Measurements from ENCODE around the gene MATK. TPM values are rescaled to one million over a fixed set of nuclear protein-coding genes. Genes with fewer than 3 reads are reported as not detected.

MATK gene
- total RNA-seq, 2 experiments from 2014 or later = 9.1 to 9.4 TPM

GRCh38 chr19:3765121-3765520 is 21.1 kb downstream of the MATK start:
- ChIA-PET CTCF (interaction anchor here (4.9 kb wide), 1 partner anchor 57 kb away, joined by 35 read pairs; no protein-coding TSS in a partner anchor), POLR2A (interaction anchor here (0.7 kb wide), 1 partner anchor 13 kb away, joined by 3 read pairs; no protein-coding TSS in a partner anchor)
- no peak for ATAC-seq (ENCODE audit: poor library complexity)
- H3K4me3 Mint-ChIP-seq = no peak overlapping the region
- H3K27ac Mint-ChIP-seq = no peak overlapping the region
- Histone ChIP-seq H3K4me3 (ENCODE audit: low read length) (no peak overlapping the region), H3K27ac (ENCODE audit: low read depth in 1 of 2, low read length in 2 of 2) (no peak overlapping the region), H3K9me3 (ENCODE audit: control insufficient read depth in 1 of 2, insufficient read depth in 1 of 2, low read length in 2 of 2) (no peaks in the 10 kb centered on the region), H3K27me3 (ENCODE audit: control insufficient read depth in 1 of 2, insufficient read depth in 2 of 2, low read length in 2 of 2) (no peaks in the 10 kb centered on the region), H3K4me1 (ENCODE audit: insufficient read depth, low read length) (peaks cover 48% of the 10 kb centered on the region), H3K36me3 (ENCODE audit: insufficient read depth, low read length) (peaks cover 38% of the 10 kb centered on the region)
- no peak for DNase-seq
- H3K9me3 Mint-ChIP-seq = no peaks in the 10 kb centered on the region
- no peaks in the 10 kb centered on the region for H3K27me3 Mint-ChIP-seq
- TF ChIP-seq, protein P1, sequence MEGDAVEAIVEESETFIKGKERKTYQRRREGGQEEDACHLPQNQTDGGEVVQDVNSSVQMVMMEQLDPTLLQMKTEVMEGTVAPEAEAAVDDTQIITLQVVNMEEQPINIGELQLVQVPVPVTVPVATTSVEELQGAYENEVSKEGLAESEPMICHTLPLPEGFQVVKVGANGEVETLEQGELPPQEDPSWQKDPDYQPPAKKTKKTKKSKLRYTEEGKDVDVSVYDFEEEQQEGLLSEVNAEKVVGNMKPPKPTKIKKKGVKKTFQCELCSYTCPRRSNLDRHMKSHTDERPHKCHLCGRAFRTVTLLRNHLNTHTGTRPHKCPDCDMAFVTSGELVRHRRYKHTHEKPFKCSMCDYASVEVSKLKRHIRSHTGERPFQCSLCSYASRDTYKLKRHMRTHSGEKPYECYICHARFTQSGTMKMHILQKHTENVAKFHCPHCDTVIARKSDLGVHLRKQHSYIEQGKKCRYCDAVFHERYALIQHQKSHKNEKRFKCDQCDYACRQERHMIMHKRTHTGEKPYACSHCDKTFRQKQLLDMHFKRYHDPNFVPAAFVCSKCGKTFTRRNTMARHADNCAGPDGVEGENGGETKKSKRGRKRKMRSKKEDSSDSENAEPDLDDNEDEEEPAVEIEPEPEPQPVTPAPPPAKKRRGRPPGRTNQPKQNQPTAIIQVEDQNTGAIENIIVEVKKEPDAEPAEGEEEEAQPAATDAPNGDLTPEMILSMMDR (IDR thresholded peaks at IDR 0.05) = no peak
- peaks cover 50% of the 10 kb centered on the region for H3K36me3 Mint-ChIP-seq (ENCODE audit: low read depth)
- intact Hi-C loops (cut with DNase I, micrococcal nuclease) = loop anchor here in 1 of 2 experiments (2.0 to 10.0 kb wide), 2 partner anchors 258 to 330 kb away; partner anchors contain the start of gene FZR1
- peaks cover 33% of the 10 kb centered on the region for H3K4me1 Mint-ChIP-seq (ENCODE audit: low read depth)

GRCh38 chr19:3762501-3763459 is 23.4 kb downstream of the MATK start, which contains the start of gene MRPL54:
Gene MRPL54, plus strand, starts transcription at chr19:3762682. Its CDS starts 19 bp downstream, at chr19:3762701.
- H3K4me1 Mint-ChIP-seq (ENCODE audit: low read depth) = peaks cover 33% of the 10 kb centered on the region
- no peaks in the 10 kb centered on the region for H3K9me3 ChIP-seq (ENCODE audit: control insufficient read depth in 1 of 2, insufficient read depth in 1 of 2, low read length in 2 of 2)
- peaks cover 70% of the 10 kb centered on the region for H3K4me1 ChIP-seq (ENCODE audit: insufficient read depth, low read length)
- peak within 1 kb of the TSS; percentile 97 for H3K4me3 Mint-ChIP-seq
- peaks cover 42% of the 10 kb centered on the region for H3K36me3 Mint-ChIP-seq (ENCODE audit: low read depth)
- H3K36me3 ChIP-seq (ENCODE audit: insufficient read depth, low read length) = peaks cover 44% of the 10 kb centered on the region
- DNase-seq (peak; percentile 98 to 100 (median 99)), ATAC-seq (ENCODE audit: poor library complexity) (peak; percentile 81)
- no peaks in the 10 kb centered on the region for H3K27me3 Mint-ChIP-seq
- H3K4me3 ChIP-seq (ENCODE audit: low read length) = peak within 1 kb of the TSS; percentile 99
- intact Hi-C loops (cut with DNase I, micrococcal nuclease) = loop anchor here (2.0 to 10.0 kb wide), 5 partner anchors 35 to 328 kb away; partner anchors contain the start of genes EEF2 (in 2 of the 2) and PIP5K1C (in 1 of the 2)
- H3K27me3 ChIP-seq (ENCODE audit: control insufficient read depth in 1 of 2, insufficient read depth in 2 of 2, low read length in 2 of 2) = no peaks in the 10 kb centered on the region
- H3K9me3 Mint-ChIP-seq = no peaks in the 10 kb centered on the region
- ChIA-PET POLR2A (interaction anchor here (0.6 to 4.7 kb wide), 60 partner anchors 9 to 1957 kb away, joined by 3 to 60 read pairs (median 4); partner anchors contain the start of genes CATSPERD, DAPK3, EEF2 and GADD45B), CTCF (interaction anchor here (0.7 to 4.9 kb wide), 8 partner anchors 41 to 484 kb away, joined by 3 to 35 read pairs (median 4); partner anchors contain the start of gene YJU2)
- peak within 1 kb of the TSS; percentile 99 to 100 for H3K27ac ChIP-seq (ENCODE audit: low read depth in 1 of 2, low read length in 2 of 2)
- H3K27ac Mint-ChIP-seq = peak within 1 kb of the TSS; percentile 100
- TF ChIP-seq, protein P1 (IDR thresholded peaks at IDR 0.05) = no peak

GRCh38 chr19:3762130-3762473 is 24.1 kb downstream of the MATK start:
- peaks cover 33% of the 10 kb centered on the region for H3K4me1 Mint-ChIP-seq (ENCODE audit: low read depth)

More at GRCh38 chr19:3762130-3762473, 24.1 kb downstream of the MATK start:
- intact Hi-C loops (cut with DNase I, micrococcal nuclease) = loop anchor here (2.0 to 10.0 kb wide), 5 partner anchors 35 to 327 kb away; partner anchors contain the start of genes EEF2 (in 2 of the 2) and PIP5K1C (in 1 of the 2)
- peak overlapping the region; percentile 97 for H3K4me3 Mint-ChIP-seq
- TF ChIP-seq, protein P1 (IDR thresholded peaks at IDR 0.05) = no peak
- Histone ChIP-seq H3K4me3 (ENCODE audit: low read length) (peak overlapping the region; percentile 83), H3K4me1 (ENCODE audit: insufficient read depth, low read length) (peaks cover 72% of the 10 kb centered on the region), H3K36me3 (ENCODE audit: insufficient read depth, low read length) (peaks cover 44% of the 10 kb centered on the region), H3K27ac (ENCODE audit: low read depth in 1 of 2, low read length in 2 of 2) (peak overlapping the region; percentile 90 to 100), H3K27me3 (ENCODE audit: control insufficient read depth in 1 of 2, insufficient read depth in 2 of 2, low read length in 2 of 2) (no peaks in the 10 kb centered on the region), H3K9me3 (ENCODE audit: control insufficient read depth in 1 of 2, insufficient read depth in 1 of 2, low read length in 2 of 2) (no peaks in the 10 kb centered on the region)
- H3K27me3 Mint-ChIP-seq = no peaks in the 10 kb centered on the region
- H3K9me3 Mint-ChIP-seq = no peaks in the 10 kb centered on the region
- H3K27ac Mint-ChIP-seq = peak overlapping the region; percentile 100
- DNase-seq = no peak
- POLR2A ChIA-PET = interaction anchor here (0.7 to 4.7 kb wide), 46 partner anchors 9 to 1958 kb away, joined by 3 to 60 read pairs (median 5); partner anchors contain the start of genes CATSPERD, DAPK3, EEF2 and GADD45B
- CTCF ChIA-PET = interaction anchor here (0.7 to 4.9 kb wide), 7 partner anchors 40 to 485 kb away, joined by 3 to 35 read pairs (median 5); partner anchors contain the start of gene YJU2
- no peak for ATAC-seq (ENCODE audit: poor library complexity)
- peaks cover 42% of the 10 kb centered on the region for H3K36me3 Mint-ChIP-seq (ENCODE audit: low read depth)
